ENCODE measurements around the gene THAP7.
"Not testable (repeated sequence)": the region's sequence is repeated elsewhere in the genome, so short reads cannot be mapped to it uniquely, and the experiment has no call there.

THAP7 gene, protein sequence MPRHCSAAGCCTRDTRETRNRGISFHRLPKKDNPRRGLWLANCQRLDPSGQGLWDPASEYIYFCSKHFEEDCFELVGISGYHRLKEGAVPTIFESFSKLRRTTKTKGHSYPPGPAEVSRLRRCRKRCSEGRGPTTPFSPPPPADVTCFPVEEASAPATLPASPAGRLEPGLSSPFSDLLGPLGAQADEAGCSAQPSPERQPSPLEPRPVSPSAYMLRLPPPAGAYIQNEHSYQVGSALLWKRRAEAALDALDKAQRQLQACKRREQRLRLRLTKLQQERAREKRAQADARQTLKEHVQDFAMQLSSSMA

DNA sequence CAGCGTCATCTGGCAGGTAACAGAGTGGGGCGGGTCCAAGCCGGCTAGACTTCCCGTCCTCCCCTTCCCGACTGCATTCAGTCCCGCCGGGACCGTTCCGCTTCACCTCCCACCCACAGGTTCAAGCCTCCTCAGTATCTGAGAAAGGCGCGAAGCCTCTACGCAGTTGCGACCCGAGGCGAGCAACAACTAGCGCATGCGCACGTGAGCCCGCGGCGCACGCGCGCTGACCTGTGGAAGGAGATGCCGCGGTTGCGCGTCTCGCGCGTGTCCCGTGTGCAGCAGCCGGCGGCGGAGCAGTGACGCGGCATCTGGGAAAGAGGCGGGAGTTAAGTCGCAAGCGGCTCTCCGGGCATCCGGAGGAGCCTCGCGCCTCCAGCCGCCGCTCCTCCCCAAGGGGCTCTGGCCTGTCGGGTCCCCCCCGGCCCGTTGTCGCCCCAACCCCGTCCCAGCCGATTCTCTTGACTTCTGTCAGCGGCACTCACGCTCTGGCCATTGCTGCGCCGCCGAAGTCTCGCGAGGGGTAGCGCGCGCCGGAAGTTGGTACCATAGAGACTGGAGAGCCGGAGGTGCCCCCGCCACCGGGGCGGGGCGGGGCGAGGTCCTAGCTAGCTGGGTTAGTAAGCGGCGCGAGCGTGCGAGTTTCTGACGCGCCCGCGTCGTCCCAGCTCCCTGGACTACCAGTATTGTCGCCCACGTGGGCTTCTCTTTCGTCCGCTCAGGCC lies at the start of gene THAP7:
THAP7 (minus strand) TSS at position 518 of the 725 bp plus-strand sequence; CDS start at position 311, 207 bp downstream.
- peak; percentile 92 for DNase-seq (ENCODE audit: low read depth, low spot score)

DNA sequence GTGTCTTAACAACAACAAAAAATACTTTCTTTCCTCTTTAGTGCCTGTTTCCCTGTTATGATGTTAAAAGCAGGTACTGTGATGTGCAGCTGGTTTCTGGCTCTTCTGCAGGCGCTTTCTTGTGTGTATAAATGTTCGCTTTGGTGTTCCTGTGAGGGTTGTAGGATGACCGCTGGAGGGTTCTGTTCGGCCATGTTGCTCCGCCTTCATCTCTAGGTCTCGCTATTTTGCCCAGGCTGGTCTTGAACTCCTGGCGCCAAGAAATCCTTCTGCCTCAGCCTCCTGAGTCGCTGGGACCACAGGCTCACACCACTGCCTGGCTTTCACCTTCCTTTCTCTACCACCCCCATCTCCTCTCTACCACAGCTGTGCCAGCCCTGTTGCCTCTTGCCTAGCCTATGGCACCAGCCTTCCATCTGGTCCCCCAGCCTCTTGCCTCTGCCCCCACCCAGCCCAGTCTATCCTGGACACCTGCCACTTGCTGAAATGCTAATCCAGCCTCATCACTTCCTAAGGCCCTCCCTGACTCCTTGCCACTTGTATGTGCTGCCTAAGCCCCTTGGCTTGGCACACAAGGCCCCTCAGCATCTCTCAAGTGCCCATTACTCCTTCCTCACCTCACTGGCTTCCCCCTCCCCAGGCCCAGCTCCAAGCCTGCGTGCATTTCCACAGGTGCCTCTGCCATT lies 49.4 kb upstream of the THAP7 start:
- DNase-seq (ENCODE audit: low read depth, low spot score), result no peak

DNA sequence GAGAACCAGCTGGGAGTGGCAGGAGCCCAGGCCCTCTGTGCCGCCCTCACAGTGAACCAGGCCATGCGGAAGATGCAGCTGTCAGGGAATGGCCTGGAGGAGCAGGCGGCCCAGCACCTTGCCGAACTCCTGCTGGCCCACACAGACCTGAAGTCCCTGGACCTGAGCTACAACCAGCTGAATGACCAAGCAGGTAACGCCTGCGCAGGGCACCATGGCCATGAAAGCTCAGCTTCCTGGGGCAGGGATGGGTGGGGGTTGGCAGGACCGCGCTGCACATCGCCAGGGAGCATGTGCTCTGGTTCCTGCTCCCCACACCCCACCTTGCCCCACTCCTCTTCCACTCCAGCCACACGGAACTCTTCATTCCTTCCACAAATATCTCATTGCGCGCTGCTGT lies 47.0 kb upstream of the THAP7 start:
- DNase-seq (ENCODE audit: low read depth, low spot score), result not testable (repeated sequence)

DNA sequence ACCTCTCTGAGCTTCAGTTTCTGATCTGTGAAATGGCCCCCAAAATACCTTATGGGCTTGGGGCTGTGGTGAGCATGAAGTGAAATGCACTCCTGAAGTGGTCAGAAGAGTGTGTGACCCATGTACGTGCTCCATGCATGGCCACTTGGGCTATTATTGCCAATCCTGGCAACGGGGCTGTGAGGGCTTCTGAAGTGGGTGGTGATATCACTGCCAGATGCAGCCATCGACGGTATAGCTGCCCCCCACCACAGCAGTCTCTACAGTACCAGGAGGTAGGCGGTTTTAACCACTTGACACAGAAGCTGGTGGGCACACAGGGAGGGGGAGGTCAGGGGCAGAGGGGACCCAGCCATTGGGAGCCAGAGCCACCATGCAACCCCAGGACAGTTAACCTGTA lies 46.5 kb upstream of the THAP7 start:
- not testable (repeated sequence) for DNase-seq (ENCODE audit: low read depth, low spot score)

DNA sequence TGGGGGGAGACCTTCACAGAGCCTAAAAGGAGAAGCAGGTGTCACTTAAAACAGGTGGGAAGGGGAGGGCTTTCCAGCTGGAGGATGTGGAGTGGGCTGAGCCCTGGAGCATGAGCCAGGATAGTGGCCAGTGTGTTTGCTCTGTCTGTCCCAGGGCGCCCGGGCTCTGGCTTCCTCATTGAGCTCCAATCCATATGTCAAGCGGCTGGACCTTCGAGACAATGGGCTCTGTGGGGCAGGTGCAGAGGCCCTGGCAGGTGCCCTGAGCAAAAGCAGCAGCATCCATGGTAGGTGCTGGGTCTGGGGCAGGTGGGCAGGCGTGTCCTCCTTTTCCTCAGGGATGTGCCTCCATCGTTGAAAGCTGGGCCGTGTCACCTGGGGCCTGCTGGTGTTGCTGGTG lies 45.8 kb upstream of the THAP7 start:
- DNase-seq (ENCODE audit: low read depth, low spot score), result no peak

DNA sequence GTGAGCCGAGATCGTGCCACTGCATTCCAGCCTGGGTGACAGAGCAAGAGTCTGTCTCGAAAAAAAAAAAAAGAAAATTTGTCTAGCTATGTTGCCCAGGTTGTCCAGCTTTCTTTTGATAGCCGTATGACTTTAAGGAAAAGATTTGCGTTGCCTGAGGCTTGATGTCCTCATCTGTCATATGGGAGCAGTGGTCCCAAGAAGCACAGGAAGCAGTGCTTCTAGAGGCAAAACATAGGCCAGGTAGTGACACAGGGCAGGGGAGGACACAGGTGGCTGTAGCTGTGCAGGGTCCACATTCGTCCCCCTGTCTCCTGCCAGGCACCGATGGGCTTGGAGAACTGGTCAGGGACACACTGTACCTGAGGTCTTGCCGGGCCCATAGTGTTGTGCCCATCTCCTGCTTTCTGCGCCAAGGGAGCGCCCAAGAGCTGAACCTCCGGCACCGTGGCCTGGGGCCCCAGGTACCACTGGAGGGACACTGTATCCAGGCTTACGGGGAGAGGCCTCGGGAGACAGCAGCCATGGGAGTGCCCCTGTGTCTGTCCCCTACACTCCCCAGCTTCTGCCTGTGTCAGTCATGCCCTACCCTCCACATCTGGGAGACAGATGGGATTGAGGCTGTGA lies 45.2 kb upstream of the THAP7 start:
- no peak for DNase-seq (ENCODE audit: low read depth, low spot score)

DNA sequence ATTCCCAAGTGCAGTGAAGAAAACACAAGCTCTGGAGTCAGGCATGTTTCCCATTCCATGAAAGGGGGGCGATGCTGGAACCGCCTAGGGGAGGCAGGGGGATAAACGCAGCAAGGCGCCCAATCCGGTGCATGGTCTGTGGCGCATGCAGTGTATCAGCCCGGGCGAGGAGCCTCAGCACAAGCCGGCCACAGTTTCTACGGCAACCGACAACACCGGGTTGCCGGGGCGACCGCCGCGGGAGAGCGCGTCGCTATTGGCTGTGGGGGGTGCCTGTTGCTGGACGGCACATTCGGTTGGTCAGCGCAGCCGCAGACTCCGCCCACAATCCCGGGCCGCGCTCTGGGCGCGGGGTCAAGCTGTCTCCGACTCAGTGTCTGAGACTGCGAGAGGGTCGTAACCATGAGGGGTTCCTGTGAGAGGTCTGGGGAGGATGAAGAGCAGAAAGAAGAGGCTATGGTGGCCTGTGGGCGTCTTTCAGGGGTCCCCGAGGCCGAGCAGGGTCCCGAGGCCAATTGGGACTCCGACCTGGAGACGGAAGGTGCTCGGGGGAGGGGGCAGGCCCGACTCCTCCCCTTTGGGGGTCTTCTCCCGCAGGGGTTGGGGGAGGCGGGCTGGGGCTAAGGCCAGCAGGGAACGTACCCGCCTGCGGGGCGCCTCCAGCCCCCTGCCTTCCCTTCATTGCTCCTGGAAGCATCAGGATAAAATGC lies 43.8 kb upstream of the THAP7 start, which contains the start of gene LRRC74B:
LRRC74B (plus strand) TSS at position 362 of the 710 bp plus-strand sequence; CDS start at position 403, 41 bp downstream.
- peak; percentile 14 for DNase-seq (ENCODE audit: low read depth, low spot score)

DNA sequence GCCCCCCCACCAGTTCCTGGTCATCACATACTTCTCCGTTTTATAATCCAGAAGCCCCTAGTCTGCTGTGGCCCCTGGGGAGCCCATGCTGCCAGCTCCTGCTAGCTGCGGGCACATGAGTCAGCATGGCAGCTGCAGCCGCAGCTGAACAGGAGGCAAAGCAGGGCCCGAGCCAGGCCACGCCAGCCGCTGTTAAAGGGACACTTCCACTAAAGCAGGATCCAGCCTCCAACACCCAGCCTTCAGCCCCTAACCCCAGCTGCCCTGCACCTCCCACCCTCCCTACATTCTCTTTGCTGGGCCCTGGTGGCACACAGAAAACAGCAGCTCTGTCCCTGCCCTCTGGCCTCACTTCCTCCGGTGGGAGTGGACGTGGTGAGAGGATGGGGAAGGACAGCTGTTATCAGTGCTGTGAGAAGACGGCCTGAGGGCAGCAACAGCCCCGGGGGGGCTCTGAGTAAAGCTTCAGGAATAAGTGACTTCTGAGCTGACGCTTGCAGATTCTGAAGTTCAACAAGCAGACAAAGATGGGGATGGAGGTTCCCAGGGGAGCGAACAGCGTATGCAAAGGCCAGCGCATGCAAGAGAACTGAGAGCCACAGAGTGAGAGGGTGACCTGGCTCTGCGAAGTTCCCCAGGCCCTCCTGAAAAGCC lies 43.1 kb upstream of the THAP7 start:
- no peak for DNase-seq (ENCODE audit: low read depth, low spot score)

DNA sequence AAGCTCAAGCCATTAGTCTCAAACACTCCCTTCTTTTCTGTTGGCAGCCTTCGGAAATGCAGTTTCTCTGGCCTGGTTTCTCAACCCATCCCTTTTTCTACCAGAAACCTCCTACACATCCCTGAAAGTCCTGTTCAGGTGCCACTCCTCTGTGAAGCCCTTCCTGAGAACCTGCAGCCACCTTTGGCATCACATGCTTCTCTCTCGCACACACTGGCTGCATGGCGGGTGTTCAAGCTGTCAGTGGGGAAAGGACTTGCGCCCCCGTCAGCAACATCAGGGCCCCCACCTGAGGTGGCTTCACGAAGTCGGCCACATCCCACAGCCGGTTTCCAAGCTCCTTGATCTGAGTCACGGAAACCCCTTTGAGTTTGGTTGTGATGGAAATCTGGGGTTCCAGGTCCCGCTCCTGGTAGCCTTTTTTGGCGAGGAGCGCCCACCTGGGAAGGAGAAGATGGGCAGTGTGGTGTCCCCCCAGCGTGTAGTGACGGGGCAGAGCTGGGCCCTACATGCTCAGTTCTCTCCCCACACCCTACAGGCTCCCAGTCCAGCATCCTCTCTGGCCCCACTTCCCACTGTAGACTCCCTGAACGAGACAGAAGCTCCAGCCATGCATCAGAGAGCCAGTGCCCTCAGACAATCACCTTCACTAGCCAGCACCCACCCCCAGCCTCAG lies 42.1 kb upstream of the THAP7 start:
- no peak for DNase-seq (ENCODE audit: low read depth, low spot score)

DNA sequence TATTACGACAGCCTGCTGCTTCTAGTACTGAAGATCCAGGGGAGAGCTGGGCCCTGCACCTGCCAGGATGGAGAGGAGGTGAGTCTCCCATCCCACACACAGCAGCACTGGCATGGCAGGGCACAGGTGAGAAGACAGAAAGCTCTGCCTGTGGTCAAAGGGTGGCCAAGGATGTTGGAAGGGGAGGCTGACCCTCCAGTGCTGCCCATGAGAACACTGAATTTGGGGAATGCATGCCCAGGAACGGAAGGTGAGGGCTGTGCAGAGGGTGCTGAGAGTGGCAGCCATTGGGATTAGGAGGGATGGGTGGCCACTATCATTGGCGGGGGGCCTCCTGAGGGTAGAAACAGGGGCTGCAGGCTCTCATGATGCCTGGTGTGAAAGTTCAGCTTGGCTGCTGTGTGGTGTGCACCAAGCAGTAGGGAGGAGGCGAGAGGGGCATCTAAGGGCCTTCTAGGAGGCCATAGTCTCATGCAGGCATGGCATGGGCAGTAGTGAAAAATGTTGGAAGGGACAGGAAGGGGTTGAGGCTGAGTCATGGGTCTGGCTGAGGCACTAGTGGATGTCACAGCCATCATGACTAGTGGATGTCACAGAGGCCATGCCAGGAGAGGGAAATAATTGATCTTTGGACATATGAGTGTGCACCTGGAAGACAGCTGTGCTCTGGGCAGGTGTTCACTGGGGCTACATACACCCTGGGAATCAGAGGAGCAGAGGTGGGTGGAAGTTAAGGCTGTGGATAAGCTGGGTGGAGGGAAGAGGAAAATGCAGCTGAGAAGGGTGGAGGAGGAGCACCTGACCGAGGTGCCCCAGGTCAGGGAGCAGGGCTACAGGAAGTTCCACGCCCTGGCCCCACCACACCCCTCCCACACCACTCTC lies 41.3 kb upstream of the THAP7 start:
- no peak for DNase-seq (ENCODE audit: low read depth, low spot score)

DNA sequence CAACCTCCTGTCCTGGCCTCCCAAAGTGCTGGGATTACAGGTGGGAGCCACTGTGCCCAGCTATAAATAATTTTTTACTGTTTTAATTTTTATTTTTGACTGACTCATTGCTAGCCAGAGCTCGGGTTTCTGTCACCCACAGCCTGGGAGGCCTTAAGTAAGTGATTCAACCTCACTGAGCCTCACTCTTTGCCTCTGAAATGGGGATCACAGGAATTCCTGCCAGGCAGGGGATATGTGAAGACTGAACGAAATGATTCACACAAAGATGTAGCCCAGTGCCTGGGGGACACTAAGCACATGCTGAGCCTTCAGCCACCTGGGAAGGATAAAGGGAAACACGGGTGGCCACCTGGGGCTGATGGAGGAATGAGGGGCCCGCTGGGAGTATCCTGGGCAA lies 40.0 kb upstream of the THAP7 start:
- DNase-seq (ENCODE audit: low read depth, low spot score), result no peak

DNA sequence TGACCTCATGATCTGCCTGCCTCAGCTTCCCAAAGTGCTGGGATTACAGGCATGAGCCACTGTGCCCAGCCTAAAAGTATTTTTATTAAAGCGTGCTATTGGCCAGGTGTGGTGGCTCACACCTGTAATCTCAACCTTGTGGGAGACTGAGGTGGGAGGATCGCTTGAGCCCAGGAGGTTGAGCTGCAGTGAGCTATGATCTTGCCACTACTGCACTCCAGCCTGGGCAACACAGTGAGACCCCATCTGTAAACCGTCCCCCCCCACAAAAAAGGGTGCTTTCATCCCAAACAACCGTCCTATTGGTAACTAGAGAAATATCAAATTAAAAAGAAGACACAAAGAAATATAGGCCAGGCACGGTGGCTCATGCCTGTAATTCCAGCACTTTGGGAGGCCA lies 37.2 kb upstream of the THAP7 start:
- not testable (repeated sequence) for DNase-seq (ENCODE audit: low read depth, low spot score)

DNA sequence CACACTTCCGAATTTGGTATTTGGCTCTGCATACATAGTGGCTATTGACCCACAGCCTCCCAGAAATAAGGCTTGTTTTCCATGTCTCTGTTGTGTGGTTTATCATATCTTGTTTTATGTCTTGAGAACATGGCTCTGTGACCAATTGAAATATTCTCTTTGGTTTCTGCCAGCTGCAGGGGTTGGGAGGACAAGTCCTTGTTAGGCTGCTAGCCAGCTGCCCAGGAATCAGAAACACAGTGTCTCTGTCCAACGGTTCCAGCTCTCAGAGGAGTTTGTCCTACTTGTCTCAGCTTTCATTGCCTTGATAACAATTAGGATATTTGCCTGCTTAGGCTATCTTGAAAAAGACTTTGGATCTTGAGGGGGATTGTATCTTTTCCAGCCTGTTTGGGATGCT lies 36.5 kb upstream of the THAP7 start:
- no peak for DNase-seq (ENCODE audit: low read depth, low spot score)

DNA sequence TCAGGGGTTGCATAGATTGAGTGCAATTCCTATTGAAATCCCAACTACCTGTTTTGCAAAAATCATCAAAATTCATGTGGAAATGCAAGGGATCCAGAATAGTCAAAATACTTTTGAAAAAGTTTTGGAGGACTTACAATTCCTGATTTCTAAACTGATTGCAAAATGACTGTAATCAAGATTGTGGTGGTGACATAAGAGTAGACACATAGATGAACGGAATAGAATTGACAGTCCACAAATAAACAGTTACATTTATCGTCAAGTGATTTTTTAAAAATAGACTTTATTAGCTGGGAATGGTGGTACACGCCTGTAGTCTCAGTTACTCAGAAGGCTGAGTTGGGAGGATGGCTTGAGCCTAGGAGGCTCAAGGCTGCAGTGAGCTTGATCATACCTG lies 33.1 kb upstream of the THAP7 start:
- no peak for DNase-seq (ENCODE audit: low read depth, low spot score)

DNA sequence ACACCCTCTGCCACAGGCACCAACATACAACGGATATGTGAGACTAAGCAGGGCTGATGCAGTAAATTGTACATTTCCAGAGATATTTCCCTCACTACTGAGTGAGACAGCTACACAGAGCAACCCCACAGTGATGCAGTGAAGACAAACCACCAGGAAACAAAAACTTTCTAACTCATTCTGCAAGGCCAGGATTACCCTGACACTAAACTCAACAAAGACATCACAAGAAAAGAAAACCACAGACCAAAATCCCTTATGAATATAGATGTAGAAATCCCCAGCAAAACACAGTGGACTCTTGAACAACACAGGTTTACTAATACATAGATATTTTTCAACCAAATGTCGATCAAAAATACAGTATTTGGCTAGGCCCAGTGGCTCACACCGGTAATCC lies 32.0 kb upstream of the THAP7 start:
- DNase-seq (ENCODE audit: low read depth, low spot score), result no peak

DNA sequence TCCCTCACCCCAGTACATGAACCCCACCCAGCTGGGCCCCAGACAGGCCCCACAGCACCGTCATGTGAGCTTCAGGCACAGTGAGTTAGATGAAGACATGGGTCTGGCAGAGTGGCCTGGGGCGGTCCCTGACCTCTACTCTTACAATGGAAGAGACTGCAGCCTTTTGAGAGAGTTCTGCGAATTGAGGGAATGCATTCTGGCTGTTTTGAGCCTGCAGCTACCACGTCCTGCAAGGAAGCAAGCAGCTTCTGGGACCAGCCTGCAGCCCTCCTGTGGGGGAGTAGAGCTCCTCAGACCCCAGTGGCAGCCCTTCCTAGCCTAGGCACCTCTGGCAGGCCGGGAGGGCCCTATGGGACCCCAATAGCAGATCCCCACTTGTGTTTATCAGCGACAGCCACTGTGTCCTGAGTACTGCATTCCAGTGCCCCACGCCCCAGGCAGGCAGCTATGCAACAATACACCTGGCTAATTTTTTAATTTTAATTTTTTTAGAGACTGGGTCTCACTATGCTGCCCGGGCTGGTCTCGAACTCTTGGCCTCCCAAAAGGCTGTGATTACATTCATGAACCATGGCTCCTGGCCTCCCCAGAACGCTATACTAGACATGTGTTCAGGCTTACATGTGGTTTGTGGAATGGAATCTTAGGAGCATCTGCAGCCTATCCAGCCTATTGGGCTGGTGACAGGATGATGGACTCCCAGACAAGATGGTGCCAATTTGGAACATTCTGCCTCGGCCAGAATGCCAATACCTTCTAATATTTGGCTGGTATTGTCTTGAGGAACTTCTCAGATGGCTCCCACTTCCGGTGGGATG lies 31.2 kb upstream of the THAP7 start:
- DNase-seq (ENCODE audit: low read depth, low spot score), result no peak

DNA sequence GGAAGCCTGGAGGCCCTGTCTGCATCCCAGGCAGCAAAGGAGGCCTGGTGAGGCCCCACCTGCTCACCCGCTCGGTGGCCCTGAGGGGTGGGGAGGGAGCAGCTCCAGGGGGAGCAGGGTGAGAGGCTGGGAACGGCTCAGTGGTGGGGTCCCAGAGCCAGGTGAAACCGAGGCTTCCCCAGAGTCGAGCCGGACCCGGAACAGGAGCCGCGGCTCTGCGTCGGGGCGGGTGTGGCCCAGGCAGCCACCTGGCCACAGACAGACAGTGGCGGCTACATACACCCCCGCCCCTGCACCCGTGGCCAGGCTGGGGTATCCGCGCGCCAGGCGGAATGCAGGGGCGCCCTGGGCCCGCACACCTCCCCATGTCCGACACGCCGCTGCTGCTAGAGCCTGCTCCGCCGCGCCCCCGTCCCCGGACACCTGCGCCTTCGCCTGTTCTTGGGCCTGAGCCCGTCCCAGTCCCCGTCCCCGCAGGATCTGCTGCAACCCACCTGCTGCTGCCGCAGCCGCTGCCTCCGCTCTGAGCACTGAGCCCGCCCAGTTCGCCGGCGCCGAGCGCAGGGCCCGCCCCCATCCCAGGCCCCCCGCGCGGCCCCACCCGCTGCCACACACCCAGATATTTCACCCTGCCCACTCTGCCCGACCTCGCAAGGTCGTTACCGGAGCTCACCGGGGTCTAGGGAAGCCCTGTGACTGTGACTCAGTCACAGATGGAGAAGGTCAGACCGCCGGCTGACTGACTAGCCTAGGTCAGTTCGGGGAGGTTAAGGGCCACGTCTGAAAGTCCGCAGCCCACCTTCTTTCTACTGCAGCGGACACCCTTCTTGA lies 30.3 kb upstream of the THAP7 start, which contains the start of gene SLC7A4:
SLC7A4 (minus strand) TSS at position 525 of the 831 bp plus-strand sequence. CDS start 749 bp downstream, outside the sequence.
- no peak for DNase-seq (ENCODE audit: low read depth, low spot score)

Data from activated CD4-positive, CD25-positive, alpha-beta regulatory T cell treated with anti-CD3 and anti-CD28 coated beads, Interleukin-2, amount 50 U/mL, for 16 hours (primary cell).